BLaER1 treated with 17β-estradiol and CSF1 and Interleukin-3, amounts not matched to agents 10 nM and 100 nM (cell line): Measurements from ENCODE around the gene PTPRK.

Experiments used
- H3K27ac ChIP-seq, 11 experiments: shearing (Covaris generic); formaldehyde crosslinking; 2 replicates each; pipeline ENCODE4 v1.8.1; 2022
- H3K27me3 ChIP-seq, 11 experiments: shearing (Covaris generic); formaldehyde crosslinking; 2 replicates each; pipeline ENCODE4 v1.8.1; 2022
- H3K36me3 ChIP-seq, 11 experiments: shearing (Covaris generic); formaldehyde crosslinking; 2 replicates each; pipeline ENCODE4 v1.8.1; 2022
- H3K4me1 ChIP-seq, 10 experiments: shearing (Covaris generic); formaldehyde crosslinking; 2 replicates each; pipeline ENCODE4 v1.8.1; 2022
- H3K4me2 ChIP-seq, 11 experiments: shearing (Covaris generic); formaldehyde crosslinking; 2 replicates each; pipeline ENCODE4 v1.8.1; 2022
- H3K4me3 ChIP-seq, 10 experiments: shearing (Covaris generic); formaldehyde crosslinking; 2 replicates each; pipeline ENCODE4 v1.8.1; 2022
- H3K9ac ChIP-seq, 11 experiments: shearing (Covaris generic); formaldehyde crosslinking; 2 replicates each; pipeline ENCODE4 v1.8.1; 2022
- H3K9me3 ChIP-seq, 11 experiments: shearing (Covaris generic); formaldehyde crosslinking; replicated peaks in 1 of 11; 2 replicates each; pipeline ENCODE4 v1.8.1; 2022
- H4K20me1 ChIP-seq, 11 experiments: shearing (Covaris generic); formaldehyde crosslinking; 2 replicates each; pipeline ENCODE4 v1.8.1; 2022
- Cebpa-rat ChIP-seq, 11 experiments: shearing (Covaris generic); IDR thresholded peaks; 2 replicates each; pipeline ENCODE4 v1.8.1; 2022

PTPRK gene

DNA sequence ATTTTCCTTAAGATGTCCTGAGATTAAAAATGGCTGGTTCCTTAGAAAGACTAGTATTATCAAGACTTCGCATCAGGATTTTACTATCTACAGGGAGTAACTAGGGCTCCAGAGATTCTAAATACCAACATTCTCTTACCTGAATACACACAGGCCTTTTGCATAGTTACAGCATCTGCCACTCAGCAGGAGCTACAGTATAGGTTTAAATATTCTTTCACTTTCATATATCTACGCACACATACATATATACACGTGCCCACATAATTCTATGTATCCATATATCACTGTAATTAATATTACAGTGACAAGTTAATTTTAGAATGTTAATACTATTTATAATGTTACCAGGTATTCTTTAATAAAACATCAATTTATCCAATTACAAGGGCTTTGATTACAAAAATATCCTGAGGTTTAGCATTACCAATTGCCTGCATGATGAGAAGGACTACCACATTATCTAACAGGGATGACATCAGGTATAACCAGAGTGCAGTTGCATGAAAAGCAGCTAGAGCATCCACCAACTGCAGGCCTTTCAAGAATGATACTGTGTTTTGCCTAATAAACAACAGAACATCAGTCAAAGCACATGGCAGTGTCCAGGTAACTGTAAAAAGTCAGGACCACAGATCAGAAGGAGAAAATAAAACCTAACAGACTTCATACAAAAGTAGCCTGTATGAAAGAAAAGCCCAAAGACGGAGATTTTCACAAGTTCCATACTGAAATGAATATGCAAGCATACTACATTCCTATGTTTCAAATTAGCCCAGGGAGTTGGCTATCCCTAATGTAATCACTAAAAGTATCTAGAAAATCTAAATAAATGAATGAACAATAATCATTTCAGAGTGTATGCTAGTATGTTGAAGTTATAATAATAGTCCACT lies 268.7 kb downstream of the PTPRK start:
- Histone ChIP-seq H3K4me3 (no peak overlapping the region), H3K27ac (no peak overlapping the region), H3K27me3 (no peaks in the 10 kb centered on the region), H4K20me1 (no peaks in the 10 kb centered on the region), H3K4me2 (no peak overlapping the region), H3K4me1 (no peaks in the 10 kb centered on the region), H3K9ac (no peak overlapping the region), H3K9me3 (peaks cover 0 to 6% (median 0%) of the 10 kb centered on the region in 11 experiments; a peak in 1 of 22 replicates), H3K36me3 (no peaks in the 10 kb centered on the region)
- no peak for TF ChIP-seq Cebpa-rat (IDR thresholded peaks at IDR 0.05)

DNA sequence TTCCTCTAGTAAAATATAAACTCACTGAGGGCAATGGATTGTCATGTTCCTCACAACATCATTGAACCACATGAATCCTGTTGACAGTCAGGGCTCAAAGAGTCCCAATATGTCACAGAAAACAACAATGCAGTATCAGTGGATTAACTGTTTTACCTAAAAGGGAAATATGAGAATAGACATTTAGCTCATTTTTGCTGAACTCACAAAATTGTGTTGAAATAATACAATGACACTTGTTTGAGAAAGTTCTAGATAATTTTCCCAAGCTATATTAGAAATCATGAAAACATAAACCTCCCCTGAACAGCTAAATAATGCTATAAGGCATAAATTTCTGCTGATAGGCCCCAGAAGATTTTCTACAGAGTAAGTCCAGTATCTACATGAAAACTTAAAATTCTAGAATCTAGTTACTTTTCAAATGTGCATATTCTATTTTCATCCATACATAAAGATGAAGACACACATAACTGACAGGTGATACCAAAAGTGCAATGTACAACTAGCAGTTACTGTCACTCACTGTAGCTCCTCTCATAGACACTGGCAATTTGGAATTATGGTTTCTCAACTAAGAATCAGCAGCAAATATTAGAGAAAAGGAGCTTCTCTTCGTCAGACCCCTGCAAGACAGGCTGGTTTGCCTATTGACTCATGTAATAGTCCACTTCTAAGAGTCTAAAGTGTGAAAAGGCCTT lies 269.9 kb downstream of the PTPRK start:
- no peak overlapping the region for H3K9ac ChIP-seq
- H4K20me1 ChIP-seq, result no peaks in the 10 kb centered on the region
- peaks cover 0 to 6% (median 0%) of the 10 kb centered on the region in 11 experiments; a peak in 1 of 22 replicates for H3K9me3 ChIP-seq
- no peak overlapping the region for H3K4me2 ChIP-seq
- no peak for TF ChIP-seq Cebpa-rat (IDR thresholded peaks at IDR 0.05)
- no peaks in the 10 kb centered on the region for H3K27me3 ChIP-seq
- H3K4me1 ChIP-seq, result no peaks in the 10 kb centered on the region; a peak in 1 of 20 replicates
- no peak overlapping the region for H3K4me3 ChIP-seq
- no peaks in the 10 kb centered on the region for H3K36me3 ChIP-seq
- no peak overlapping the region for H3K27ac ChIP-seq

DNA sequence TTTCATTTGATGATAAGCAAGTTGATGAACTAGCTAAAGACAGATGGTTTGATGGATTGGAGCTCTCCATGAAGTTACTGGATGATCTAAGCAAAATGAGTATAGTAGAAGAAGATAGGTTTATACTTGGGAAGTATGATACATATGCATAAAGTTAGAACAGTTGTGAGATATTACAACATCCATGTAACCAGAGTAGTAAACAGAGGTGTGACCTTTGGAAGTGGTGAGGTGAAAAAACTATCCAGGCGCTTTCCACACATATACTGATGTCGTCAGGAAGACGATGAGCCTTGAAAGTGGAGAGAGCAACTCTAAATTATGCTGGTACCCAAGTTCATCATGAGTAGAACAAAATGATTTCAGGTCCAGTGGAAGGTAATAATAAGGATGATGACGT lies 271.0 kb downstream of the PTPRK start:
- no peak overlapping the region for H3K4me3 ChIP-seq
- no peak for TF ChIP-seq Cebpa-rat (IDR thresholded peaks at IDR 0.05)
- H3K27ac ChIP-seq, result no peak overlapping the region
- no peaks in the 10 kb centered on the region; a peak in 1 of 20 replicates for H3K4me1 ChIP-seq
- H4K20me1 ChIP-seq, result no peaks in the 10 kb centered on the region
- H3K4me2 ChIP-seq, result no peak overlapping the region
- H3K36me3 ChIP-seq, result no peaks in the 10 kb centered on the region
- H3K27me3 ChIP-seq, result no peaks in the 10 kb centered on the region
- H3K9ac ChIP-seq, result no peak overlapping the region
- H3K9me3 ChIP-seq, result peaks cover 0 to 6% (median 0%) of the 10 kb centered on the region in 11 experiments; a peak in 1 of 22 replicates

DNA sequence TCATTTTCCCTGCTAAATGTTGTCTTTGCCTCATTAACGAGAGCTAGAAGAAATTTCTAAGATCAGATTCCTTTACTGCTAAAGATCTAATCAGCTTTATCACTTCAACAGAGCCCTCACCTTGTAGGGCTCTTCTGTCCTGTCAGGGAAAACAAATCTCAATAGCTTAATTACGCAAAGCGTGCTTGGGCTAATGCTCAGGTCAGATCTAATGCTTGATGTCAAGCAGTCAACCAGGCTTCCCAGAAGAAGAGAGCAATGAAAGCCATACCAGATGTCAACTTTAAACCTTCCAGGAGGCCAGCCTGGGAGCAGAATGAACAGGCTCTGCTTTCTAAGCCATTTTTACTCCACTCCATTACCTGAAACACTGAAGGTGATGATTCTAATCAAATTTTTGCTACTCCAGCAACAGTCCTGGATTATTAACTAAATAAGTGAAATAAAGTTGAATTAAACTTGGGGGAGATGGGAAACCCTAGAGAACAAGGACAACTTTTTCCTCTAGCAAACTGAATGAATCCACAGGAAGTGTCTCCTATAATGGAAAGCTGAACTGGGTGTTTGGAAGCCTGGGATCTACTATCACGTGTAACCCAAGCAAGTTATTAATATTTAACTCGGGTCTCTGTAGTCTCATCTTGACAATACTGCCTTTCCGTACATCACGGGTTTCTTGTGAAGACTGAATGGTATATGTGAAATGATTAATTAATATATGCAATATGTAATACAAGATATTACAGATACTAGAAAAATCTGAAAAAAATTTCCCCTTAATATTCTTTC lies 273.7 kb downstream of the PTPRK start:
- Histone ChIP-seq H3K4me2 (no peak overlapping the region), H3K27ac (no peak overlapping the region), H3K9ac (no peak overlapping the region), H3K4me3 (no peak overlapping the region), H4K20me1 (no peaks in the 10 kb centered on the region), H3K4me1 (peaks cover 0 to 2% (median 0%) of the 10 kb centered on the region in 10 experiments; a peak in 6 of 20 replicates), H3K9me3 (peaks cover 0 to 6% (median 0%) of the 10 kb centered on the region in 11 experiments; a peak in 1 of 22 replicates), H3K27me3 (no peaks in the 10 kb centered on the region), H3K36me3 (no peaks in the 10 kb centered on the region)
- TF ChIP-seq Cebpa-rat (IDR thresholded peaks at IDR 0.05), result no peak

GRCh38 chr6:128244751-128245405 lies 275.5 kb downstream of the PTPRK start:
- Histone ChIP-seq H3K4me3 (no peak overlapping the region), H3K27me3 (no peaks in the 10 kb centered on the region), H3K4me1 (peaks cover 12 to 20% (median 17%) of the 10 kb centered on the region in 10 experiments), H3K9ac (no peak overlapping the region), H3K27ac (no peak overlapping the region), H3K9me3 (peaks cover 0 to 4% (median 0%) of the 10 kb centered on the region in 11 experiments; a peak in 1 of 22 replicates), H3K4me2 (no peak overlapping the region), H3K36me3 (no peaks in the 10 kb centered on the region), H4K20me1 (no peaks in the 10 kb centered on the region)
- no peak for TF ChIP-seq Cebpa-rat (IDR thresholded peaks at IDR 0.05)

DNA sequence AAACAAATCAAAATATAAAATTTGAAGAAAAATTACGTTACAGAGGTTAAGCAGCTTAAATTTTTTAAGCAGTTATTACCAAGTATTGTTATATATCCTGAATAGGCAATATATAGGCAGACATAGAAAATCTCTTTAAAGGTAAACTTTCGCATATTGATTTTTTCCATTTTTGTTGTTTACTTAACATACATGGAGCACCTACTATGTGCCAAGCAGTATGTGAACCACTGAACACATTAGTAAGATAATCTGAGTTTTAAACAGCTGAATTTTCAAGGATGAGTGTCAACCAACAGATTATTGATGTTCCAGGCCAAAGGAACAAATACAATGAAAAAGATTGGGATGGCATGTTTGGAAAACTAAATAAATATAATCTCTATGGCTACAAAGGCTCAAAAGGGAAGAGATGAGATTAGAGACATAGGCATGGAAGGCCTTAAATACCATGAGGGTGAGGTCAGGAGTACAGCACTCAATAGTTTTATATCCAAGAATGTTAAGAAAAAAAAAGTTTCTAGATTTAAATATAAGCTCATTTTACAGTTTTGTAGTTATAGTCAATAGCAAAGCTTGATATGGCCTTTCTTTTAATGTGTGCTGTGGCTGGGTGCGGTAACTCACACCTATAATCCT lies 277.5 kb downstream of the PTPRK start:
- no peak overlapping the region for H3K4me3 ChIP-seq
- H4K20me1 ChIP-seq, result no peaks in the 10 kb centered on the region
- no peak for TF ChIP-seq Cebpa-rat (IDR thresholded peaks at IDR 0.05)
- no peak overlapping the region for H3K27ac ChIP-seq
- no peaks in the 10 kb centered on the region for H3K36me3 ChIP-seq
- no peak overlapping the region for H3K9ac ChIP-seq
- no peak overlapping the region for H3K4me2 ChIP-seq
- peaks cover 21 to 32% (median 26%) of the 10 kb centered on the region in 10 experiments for H3K4me1 ChIP-seq
- H3K9me3 ChIP-seq, result no peaks in the 10 kb centered on the region
- H3K27me3 ChIP-seq, result no peaks in the 10 kb centered on the region

- no peak for TF ChIP-seq Cebpa-rat (IDR thresholded peaks at IDR 0.05)
- peaks cover 21 to 32% (median 26%) of the 10 kb centered on the region in 10 experiments for H3K4me1 ChIP-seq
- 0 out of 22 replicates have a peak overlapping the region, but pooled peaks of 1 of the 11 experiments have one; percentile 17 for H3K27ac ChIP-seq
- no peaks in the 10 kb centered on the region for H3K36me3 ChIP-seq
- no peak overlapping the region for H3K9ac ChIP-seq
- H3K27me3 ChIP-seq, result no peaks in the 10 kb centered on the region
- no peaks in the 10 kb centered on the region for H3K9me3 ChIP-seq
- H3K4me3 ChIP-seq, result no peak overlapping the region
- no peaks in the 10 kb centered on the region for H4K20me1 ChIP-seq
- H3K4me2 ChIP-seq, result peak overlapping the region in 8 of 11 experiments; percentile 8 to 84 (median 50); a peak in 12 of 22 replicates
Observed at GRCh38 chr6:128241216-128241615, 279.2 kb downstream of the PTPRK start.

GRCh38 chr6:128240024-128240428 lies 280.4 kb downstream of the PTPRK start:
- Histone ChIP-seq H3K27me3 (no peaks in the 10 kb centered on the region), H3K36me3 (no peaks in the 10 kb centered on the region), H3K9ac (no peak overlapping the region), H3K4me2 (peak overlapping the region; percentile 49 to 84 (median 67)), H3K9me3 (no peaks in the 10 kb centered on the region), H4K20me1 (no peaks in the 10 kb centered on the region), H3K4me3 (no peak overlapping the region), H3K27ac (peak overlapping the region in 3 of 11 experiments; percentile 9 to 35 (median 27); a peak in 5 of 22 replicates), H3K4me1 (peaks cover 21 to 32% (median 26%) of the 10 kb centered on the region in 10 experiments)
- TF ChIP-seq Cebpa-rat (IDR thresholded peaks at IDR 0.05), result no peak
